Astrocyte (in vitro differentiated cells and primary cell): ENCODE measurements around the gene HYAL2.

ENCODE experiments used
- CTCF ChIP-seq: IDR thresholded peaks from 2 replicates; pipeline ENCODE4 v1.5.1; 2011; ENCODE audit warnings: low read depth, mild to moderate bottlenecking, inconsistent platforms, low read length, moderate library complexity; ENCODE audit not compliant: insufficient read depth
- EZH2 ChIP-seq: IDR thresholded peaks from 2 replicates; pipeline ENCODE4 v1.6.1; 2012; ENCODE audit warnings: mild to moderate bottlenecking, low read length, inconsistent platforms; ENCODE audit not compliant: insufficient read depth

- TF ChIP-seq CTCF (no peak), EZH2 (peak; percentile 66)
Measured at GRCh38 chr3:50275996-50276761, 46.4 kb downstream of the HYAL2 start.
